ENCODE data around the gene ZDHHC11B.
"Not testable (repeated sequence)": the region's sequence is repeated elsewhere in the genome, so short reads cannot be mapped to it uniquely, and the experiment has no call there.

Gene ZDHHC11B

GRCh38 chr5:772547-772890, 12.0 kb downstream of the ZDHHC11B start:
- H3K4me3 ChIP-seq (ENCODE audit: low read length); H3K36me3 ChIP-seq (ENCODE audit: control insufficient read depth, insufficient read depth, low read length); H3K27me3 ChIP-seq (ENCODE audit: control insufficient read depth, insufficient read depth, low read length); H3K27ac ChIP-seq (ENCODE audit: low read depth, low read length); H3K9ac ChIP-seq (ENCODE audit: low read length); H3K4me1 ChIP-seq (ENCODE audit: control insufficient read depth, insufficient read depth, low read length): not testable (repeated sequence)

GRCh38 chr5:771841-772546, 12.5 kb downstream of the ZDHHC11B start:
- not testable (repeated sequence) for H3K4me3 ChIP-seq (ENCODE audit: low read length); H3K27me3 ChIP-seq (ENCODE audit: control insufficient read depth, insufficient read depth, low read length); H3K4me1 ChIP-seq (ENCODE audit: control insufficient read depth, insufficient read depth, low read length)

DNA sequence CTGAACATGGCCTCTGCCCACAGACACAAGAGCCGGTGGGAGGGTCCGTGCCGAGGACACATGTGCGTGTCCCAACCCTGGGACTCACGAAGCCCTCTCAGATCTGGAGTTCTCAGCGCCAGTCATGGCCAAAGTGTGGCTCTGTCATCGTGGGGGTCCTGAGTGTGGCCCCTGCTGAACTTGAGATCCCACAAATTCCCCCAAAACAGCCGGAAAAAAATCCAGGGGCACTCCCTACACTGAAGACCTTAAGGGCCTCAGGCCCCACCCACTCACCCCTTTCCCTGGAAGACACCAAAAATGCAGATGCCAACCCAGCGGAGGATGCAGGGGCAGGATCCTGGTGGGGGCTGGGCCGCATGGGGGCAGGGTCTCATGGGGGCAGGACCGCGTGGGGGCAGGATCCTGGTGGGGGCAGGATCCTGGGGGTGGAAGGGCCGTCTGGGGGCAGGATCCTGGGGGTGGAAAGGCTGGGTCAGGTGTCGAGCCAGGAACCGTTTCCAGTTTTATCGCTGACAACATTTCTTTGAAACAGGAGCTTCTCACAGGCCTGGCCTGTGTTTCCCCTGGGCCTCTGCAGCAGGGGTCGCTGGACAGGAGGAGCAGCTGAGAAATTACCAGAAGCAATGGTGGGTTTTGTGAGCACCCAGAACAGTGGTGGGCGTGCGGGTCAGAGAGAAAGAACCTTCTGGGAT, 13.3 kb downstream of the ZDHHC11B start:
- H3K9ac ChIP-seq (ENCODE audit: low read length); H3K4me1 ChIP-seq (ENCODE audit: control insufficient read depth, insufficient read depth, low read length); H3K27me3 ChIP-seq (ENCODE audit: control insufficient read depth, insufficient read depth, low read length); H3K36me3 ChIP-seq (ENCODE audit: control insufficient read depth, insufficient read depth, low read length); H3K4me3 ChIP-seq (ENCODE audit: low read length); H3K27ac ChIP-seq (ENCODE audit: low read depth, low read length): not testable (repeated sequence)

More at GRCh38 chr5:771841-772546, 12.5 kb downstream of the ZDHHC11B start:
- H3K36me3 ChIP-seq (ENCODE audit: control insufficient read depth, insufficient read depth, low read length); H3K27ac ChIP-seq (ENCODE audit: low read depth, low read length); H3K9ac ChIP-seq (ENCODE audit: low read length): not testable (repeated sequence)

DNA sequence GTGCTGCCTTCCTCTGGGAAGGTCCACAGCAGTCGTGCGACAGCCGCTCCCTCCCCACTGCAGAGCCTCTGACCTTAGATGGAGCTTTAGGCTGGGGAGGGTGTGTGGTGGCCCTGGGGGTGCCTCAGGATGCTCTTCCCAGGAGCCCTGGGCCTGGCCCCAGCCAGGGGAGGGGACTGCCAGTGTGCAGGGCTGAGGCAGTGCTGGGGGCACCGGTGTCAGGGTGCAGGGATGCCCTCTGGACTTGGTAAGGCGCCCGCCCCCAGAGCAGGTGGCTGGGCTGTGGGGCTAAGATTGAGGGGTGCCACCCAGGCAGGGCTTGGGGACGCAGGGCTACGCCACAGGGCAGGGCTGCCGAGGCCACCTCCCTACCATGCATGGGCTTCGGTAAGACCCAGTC, 13.9 kb downstream of the ZDHHC11B start:
- H3K27me3 ChIP-seq (ENCODE audit: control insufficient read depth, insufficient read depth, low read length); H3K36me3 ChIP-seq (ENCODE audit: control insufficient read depth, insufficient read depth, low read length); H3K4me3 ChIP-seq (ENCODE audit: low read length); H3K27ac ChIP-seq (ENCODE audit: low read depth, low read length); H3K9ac ChIP-seq (ENCODE audit: low read length); H3K4me1 ChIP-seq (ENCODE audit: control insufficient read depth, insufficient read depth, low read length): not testable (repeated sequence)

- H3K27ac ChIP-seq (ENCODE audit: low read depth, low read length); H3K9ac ChIP-seq (ENCODE audit: low read length); H3K36me3 ChIP-seq (ENCODE audit: control insufficient read depth, insufficient read depth, low read length); H3K4me3 ChIP-seq (ENCODE audit: low read length); H3K4me1 ChIP-seq (ENCODE audit: control insufficient read depth, insufficient read depth, low read length); H3K27me3 ChIP-seq (ENCODE audit: control insufficient read depth, insufficient read depth, low read length): not testable (repeated sequence)
Observed at GRCh38 chr5:769485-770145, 14.9 kb downstream of the ZDHHC11B start.

DNA sequence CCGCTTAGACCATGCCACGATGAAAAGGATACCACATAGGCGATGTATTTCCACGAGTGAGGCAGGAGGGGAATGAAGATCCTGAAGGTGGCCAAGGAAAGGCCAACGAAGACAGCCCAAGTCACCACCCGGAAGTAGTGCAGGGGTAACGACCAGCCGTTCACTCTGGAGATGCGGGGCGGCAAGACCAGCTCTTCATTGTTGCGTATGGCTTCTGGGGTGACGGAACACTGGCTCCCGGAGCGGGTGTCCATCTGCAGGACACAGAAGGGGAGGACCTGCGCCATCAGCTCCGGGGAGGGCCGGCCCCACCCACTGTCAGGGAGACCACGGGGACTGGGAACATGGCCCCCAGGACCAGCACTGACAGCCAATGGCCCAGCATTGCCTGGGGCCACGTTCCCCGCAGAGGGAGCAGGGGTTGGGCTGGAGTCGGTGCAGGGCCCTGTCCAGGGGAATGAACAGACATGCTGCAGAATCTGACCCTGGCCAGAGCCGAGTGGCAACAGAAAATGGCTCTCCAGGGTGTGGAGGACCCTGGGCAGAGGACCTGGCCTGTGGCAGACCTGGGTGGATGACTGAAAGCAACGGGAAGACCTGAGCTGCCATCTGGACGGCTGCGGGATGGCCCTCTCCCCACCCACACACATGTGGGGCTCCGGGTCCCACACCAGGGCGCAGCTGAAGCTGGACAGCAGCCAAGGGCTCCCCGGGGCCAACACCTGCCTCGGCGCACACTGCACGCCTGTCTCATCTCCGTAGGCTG, 17.7 kb downstream of the ZDHHC11B start:
- H3K27me3 ChIP-seq (ENCODE audit: control insufficient read depth, insufficient read depth, low read length) = no peaks in the 10 kb centered on the region
- no peak overlapping the region for H3K4me3 ChIP-seq (ENCODE audit: low read length)
- H3K27ac ChIP-seq (ENCODE audit: low read depth, low read length) = no peak overlapping the region
- peaks cover 2% of the 10 kb centered on the region for H3K36me3 ChIP-seq (ENCODE audit: control insufficient read depth, insufficient read depth, low read length)
- H3K9ac ChIP-seq (ENCODE audit: low read length) = no peak overlapping the region
- H3K4me1 ChIP-seq (ENCODE audit: control insufficient read depth, insufficient read depth, low read length) = no peaks in the 10 kb centered on the region

- H3K36me3 ChIP-seq (ENCODE audit: control insufficient read depth, insufficient read depth, low read length) = peaks cover 2% of the 10 kb centered on the region
- H3K9ac ChIP-seq (ENCODE audit: low read length) = no peak overlapping the region
- no peak overlapping the region for H3K27ac ChIP-seq (ENCODE audit: low read depth, low read length)
- H3K27me3 ChIP-seq (ENCODE audit: control insufficient read depth, insufficient read depth, low read length) = no peaks in the 10 kb centered on the region
- H3K4me1 ChIP-seq (ENCODE audit: control insufficient read depth, insufficient read depth, low read length) = no peaks in the 10 kb centered on the region
- no peak overlapping the region for H3K4me3 ChIP-seq (ENCODE audit: low read length)
Observed at GRCh38 chr5:765948-766631, 18.4 kb downstream of the ZDHHC11B start.

- Histone ChIP-seq H3K4me3 (ENCODE audit: low read length) (no peak overlapping the region), H3K4me1 (ENCODE audit: control insufficient read depth, insufficient read depth, low read length) (peaks cover 3% of the 10 kb centered on the region), H3K27ac (ENCODE audit: low read depth, low read length) (no peak overlapping the region), H3K27me3 (ENCODE audit: control insufficient read depth, insufficient read depth, low read length) (no peaks in the 10 kb centered on the region), H3K36me3 (ENCODE audit: control insufficient read depth, insufficient read depth, low read length) (peaks cover 2% of the 10 kb centered on the region), H3K9ac (ENCODE audit: low read length) (no peak overlapping the region)
Observed at GRCh38 chr5:763998-764781, 20.3 kb downstream of the ZDHHC11B start.

GRCh38 chr5:763397-763796, 21.1 kb downstream of the ZDHHC11B start:
- H3K27ac ChIP-seq (ENCODE audit: low read depth, low read length) = no peak overlapping the region
- H3K27me3 ChIP-seq (ENCODE audit: control insufficient read depth, insufficient read depth, low read length) = no peaks in the 10 kb centered on the region
- no peak overlapping the region for H3K9ac ChIP-seq (ENCODE audit: low read length)
- H3K36me3 ChIP-seq (ENCODE audit: control insufficient read depth, insufficient read depth, low read length) = peaks cover 2% of the 10 kb centered on the region
- H3K4me1 ChIP-seq (ENCODE audit: control insufficient read depth, insufficient read depth, low read length) = peaks cover 7% of the 10 kb centered on the region
- no peak overlapping the region for H3K4me3 ChIP-seq (ENCODE audit: low read length)

- H3K36me3 ChIP-seq (ENCODE audit: control insufficient read depth, insufficient read depth, low read length); H3K4me3 ChIP-seq (ENCODE audit: low read length); H3K27me3 ChIP-seq (ENCODE audit: control insufficient read depth, insufficient read depth, low read length); H3K27ac ChIP-seq (ENCODE audit: low read depth, low read length); H3K9ac ChIP-seq (ENCODE audit: low read length): not testable (repeated sequence)
- peaks cover 11% of the 10 kb centered on the region for H3K4me1 ChIP-seq (ENCODE audit: control insufficient read depth, insufficient read depth, low read length)
Observed at GRCh38 chr5:762996-763395, 21.5 kb downstream of the ZDHHC11B start.

DNA sequence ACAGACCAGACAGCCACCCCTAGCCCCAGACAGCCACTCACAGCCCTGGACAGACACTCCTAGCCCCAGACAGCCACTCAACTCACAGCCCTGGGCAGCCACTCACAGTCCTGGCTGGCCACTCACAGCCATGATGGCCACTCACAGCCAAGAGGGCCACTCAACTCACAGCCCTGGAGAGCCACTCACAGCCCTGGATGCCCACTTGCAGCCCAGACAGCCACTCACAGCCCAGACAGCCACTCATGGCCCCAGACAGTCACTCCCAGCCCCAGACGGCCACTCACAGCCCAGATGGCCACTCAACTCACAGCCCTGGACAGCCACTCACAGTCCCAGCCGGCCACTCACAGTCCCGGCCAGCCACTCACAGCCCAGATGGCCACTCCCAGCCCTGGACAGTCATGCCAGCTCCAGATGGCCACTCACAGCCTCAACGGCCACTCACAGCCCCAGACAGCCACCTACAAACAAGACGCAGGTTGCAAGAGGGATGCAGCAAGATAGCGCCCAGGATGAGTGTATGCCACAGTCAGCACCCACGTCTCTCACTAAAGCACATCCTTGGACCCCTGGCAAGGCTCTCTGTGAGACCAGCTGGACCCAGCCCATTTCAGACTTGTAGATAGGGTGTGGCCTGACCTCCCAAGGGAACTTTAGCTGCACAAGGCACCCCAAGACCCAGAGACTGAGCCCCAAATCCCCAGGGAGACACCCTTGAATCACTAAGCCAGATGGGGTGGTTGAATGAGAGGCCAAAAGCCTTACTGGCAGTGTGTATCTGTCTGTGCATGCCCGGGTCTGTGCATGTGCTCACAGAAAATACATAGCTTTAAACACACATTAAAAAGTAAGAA, 22.4 kb downstream of the ZDHHC11B start:
- H3K27ac ChIP-seq (ENCODE audit: low read depth, low read length) = no peak overlapping the region

More for the DNA sequence above, 22.4 kb downstream of the ZDHHC11B start:
- Histone ChIP-seq H3K4me1 (ENCODE audit: control insufficient read depth, insufficient read depth, low read length) (peaks cover 20% of the 10 kb centered on the region), H3K27me3 (ENCODE audit: control insufficient read depth, insufficient read depth, low read length) (no peaks in the 10 kb centered on the region), H3K36me3 (ENCODE audit: control insufficient read depth, insufficient read depth, low read length) (peaks cover 2% of the 10 kb centered on the region), H3K4me3 (ENCODE audit: low read length) (no peak overlapping the region), H3K9ac (ENCODE audit: low read length) (no peak overlapping the region)

All from rectal smooth muscle tissue (tissue), 1 donor.